OCI-LY1 (cell line): ENCODE results near the gene SPOCK1.

ENCODE experiments used
- H2AFZ ChIP-seq: fragments of 200-600 bp; sonication (generic), shearing (Covaris generic); 2 replicates; pipeline ENCODE4 v1.6.0; 2014; ENCODE audit warnings: antibody characterized with exemption, mild to moderate bottlenecking, low read length
- H3F3A ChIP-seq: fragments of 200-600 bp; sonication (generic), shearing (Covaris generic); 2 replicates; pipeline ENCODE4 v1.6.0; 2014; ENCODE audit warnings: mild to moderate bottlenecking, antibody characterized with exemption, low read length, moderate library complexity; ENCODE audit not compliant: insufficient read depth
- H3K27ac ChIP-seq: fragments of 200-600 bp; sonication (generic); 2 replicates; pipeline ENCODE4 v1.5.1; 2014; ENCODE audit warnings: low read length, mixed run types, mild to moderate bottlenecking, low read depth; ENCODE audit not compliant: poor library complexity, severe bottlenecking
- H3K27me3 ChIP-seq: fragments of 200-600 bp; sonication (generic); 2 replicates; pipeline ENCODE4 v1.6.0; 2014; ENCODE audit warnings: antibody characterized with exemption, mild to moderate bottlenecking, low read length, moderate library complexity; ENCODE audit not compliant: insufficient read depth
- H3K36me3 ChIP-seq: fragments of 200-600 bp; sonication (generic); 2 replicates; pipeline ENCODE4 v1.6.1; 2014; ENCODE audit warnings: mild to moderate bottlenecking, antibody characterized with exemption, low read length, moderate library complexity, mixed read lengths; ENCODE audit not compliant: insufficient read depth
- H3K4me1 ChIP-seq: fragments of 200-600 bp; sonication (generic); 2 replicates; pipeline ENCODE4 v1.5.1; 2014; ENCODE audit warnings: mild to moderate bottlenecking, low read length, moderate library complexity; ENCODE audit not compliant: insufficient read depth, severe bottlenecking
- H3K4me2 ChIP-seq: fragments of 200-600 bp; sonication (generic), shearing (Covaris generic); 2 replicates; pipeline ENCODE4 v1.6.1; 2014; ENCODE audit warnings: low read length
- H3K4me3 ChIP-seq: fragments of 200-600 bp; sonication (generic); 2 replicates; pipeline ENCODE4 v1.5.1; 2014; ENCODE audit warnings: low read length, low read depth, mild to moderate bottlenecking, mixed read lengths; ENCODE audit not compliant: poor library complexity, severe bottlenecking
- H3K79me2 ChIP-seq: fragments of 200-600 bp; shearing (Covaris generic); 2 replicates; pipeline ENCODE4 v1.6.1; 2016; ENCODE audit warnings: mixed run types, low read length, mixed read lengths; ENCODE audit not compliant: insufficient read depth
- H3K9ac ChIP-seq: fragments of 200-600 bp; sonication (generic), shearing (Covaris generic); 2 replicates; pipeline ENCODE4 v1.6.1; 2014; ENCODE audit warnings: mild to moderate bottlenecking, low read length, mixed read lengths
- H3K9me2 ChIP-seq: fragments of 200-600 bp; sonication (generic), shearing (Covaris generic); 2 replicates; pipeline ENCODE4 v1.6.1; 2014; ENCODE audit warnings: low read depth, mild to moderate bottlenecking, low read length, mixed read lengths
- H3K9me3 ChIP-seq: fragments of 200-600 bp; shearing (Covaris generic); 2 replicates; pipeline ENCODE4 v1.6.1; 2014; ENCODE audit warnings: low read length, mixed read lengths
- H4K20me1 ChIP-seq: fragments of 200-600 bp; sonication (generic), shearing (Covaris generic); 2 replicates; pipeline ENCODE4 v1.6.0; 2016; ENCODE audit warnings: mild to moderate bottlenecking, low read length; ENCODE audit not compliant: insufficient read depth
- CTCF ChIP-seq: fragments of 200-600 bp; sonication (generic), shearing (Covaris generic); IDR thresholded peaks from 2 replicates; pipeline ENCODE4 v1.5.1; 2017; ENCODE audit warnings: mild to moderate bottlenecking, antibody characterized with exemption, low read length, moderate library complexity, mixed read lengths
- EZH2 ChIP-seq: fragments of 200-600 bp; sonication (generic), shearing (Covaris generic); IDR thresholded peaks from 2 replicates; pipeline ENCODE4 v1.8.0; 2017; ENCODE audit warnings: borderline replicate concordance, mixed run types, mild to moderate bottlenecking, antibody characterized with exemption, low read length, moderate library complexity, mixed read lengths

The SPOCK1 gene

DNA sequence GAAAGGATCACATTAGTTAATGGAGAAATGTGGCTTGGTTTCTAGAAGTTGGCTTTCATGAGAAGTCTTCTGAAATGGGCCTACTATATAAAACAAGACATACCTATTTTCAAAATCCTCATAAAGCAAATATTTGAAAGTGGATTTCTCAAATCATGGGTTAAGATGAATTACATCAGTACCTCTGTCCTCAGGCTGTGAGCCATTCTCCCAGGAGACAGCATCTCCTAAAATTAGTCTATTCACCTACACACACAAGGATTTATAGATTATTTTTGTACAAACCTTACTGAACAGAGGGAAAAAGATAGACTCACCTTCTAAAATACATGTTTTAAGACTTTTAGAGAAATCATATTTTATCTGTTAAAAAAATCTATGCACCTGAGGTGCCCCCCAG, 32.1 kb upstream of the SPOCK1 start:
- no peak for TF ChIP-seq CTCF
- no peak for TF ChIP-seq EZH2
- no peaks in the 10 kb centered on the region for H4K20me1 ChIP-seq
- H3K4me3 ChIP-seq: no peak overlapping the region
- H3K27me3 ChIP-seq: no peaks in the 10 kb centered on the region
- no peak overlapping the region for H2AFZ ChIP-seq
- H3F3A ChIP-seq: no peaks in the 10 kb centered on the region
- no peak overlapping the region for H3K4me2 ChIP-seq
- H3K9me3 ChIP-seq: no peaks in the 10 kb centered on the region
- no peaks in the 10 kb centered on the region for H3K9me2 ChIP-seq
- H3K79me2 ChIP-seq: no peaks in the 10 kb centered on the region
- H3K9ac ChIP-seq: no peak overlapping the region
- no peaks in the 10 kb centered on the region for H3K36me3 ChIP-seq
- H3K4me1 ChIP-seq: no peaks in the 10 kb centered on the region
- no peak overlapping the region for H3K27ac ChIP-seq

- no peaks in the 10 kb centered on the region for H3K27me3 ChIP-seq
- no peak overlapping the region for H3K4me3 ChIP-seq
- H3K9ac ChIP-seq: no peak overlapping the region
- TF ChIP-seq CTCF: no peak
- H3K36me3 ChIP-seq: no peaks in the 10 kb centered on the region
- no peaks in the 10 kb centered on the region for H3K9me2 ChIP-seq
- no peaks in the 10 kb centered on the region for H3K79me2 ChIP-seq
- H3K4me1 ChIP-seq: no peaks in the 10 kb centered on the region
- H3F3A ChIP-seq: no peaks in the 10 kb centered on the region
- H4K20me1 ChIP-seq: no peaks in the 10 kb centered on the region
- H2AFZ ChIP-seq: no peak overlapping the region
- H3K9me3 ChIP-seq: no peaks in the 10 kb centered on the region
- no peak overlapping the region for H3K4me2 ChIP-seq
- no peak overlapping the region for H3K27ac ChIP-seq
Measured at GRCh38 chr5:137521246-137521645, 22.1 kb upstream of the SPOCK1 start.

DNA sequence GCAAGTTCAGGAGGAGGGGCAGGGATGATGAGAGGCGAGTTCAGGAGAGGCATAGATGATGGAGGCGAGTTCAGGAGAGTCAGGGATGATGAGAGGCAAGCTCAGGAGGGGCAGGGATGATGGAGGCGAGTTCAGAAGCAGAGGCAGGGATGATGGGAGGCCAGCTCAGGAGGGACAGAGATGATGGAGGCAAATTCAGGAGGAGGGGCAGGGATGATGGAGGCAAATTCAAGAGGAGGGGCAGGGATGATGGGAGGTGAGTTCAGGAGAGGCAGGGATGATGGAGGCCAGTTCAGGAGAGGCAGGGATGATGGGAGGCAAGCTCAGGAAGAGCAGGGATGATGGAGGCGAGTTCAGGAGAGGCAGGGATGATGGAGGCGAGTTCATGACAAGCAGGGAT, 17.8 kb upstream of the SPOCK1 start:
- H3F3A ChIP-seq: no peaks in the 10 kb centered on the region
- H3K9me3 ChIP-seq: no peaks in the 10 kb centered on the region
- H3K4me2 ChIP-seq: no peak overlapping the region
- H3K36me3 ChIP-seq: no peaks in the 10 kb centered on the region
- no peaks in the 10 kb centered on the region for H3K79me2 ChIP-seq
- H3K9ac ChIP-seq: no peak overlapping the region
- no peaks in the 10 kb centered on the region for H3K4me1 ChIP-seq
- no peak overlapping the region for H3K4me3 ChIP-seq
- H3K9me2 ChIP-seq: no peaks in the 10 kb centered on the region
- H3K27me3 ChIP-seq: no peaks in the 10 kb centered on the region
- TF ChIP-seq CTCF (no peak), EZH2 (no peak)
- no peak overlapping the region for H2AFZ ChIP-seq
- H4K20me1 ChIP-seq: no peaks in the 10 kb centered on the region
- H3K27ac ChIP-seq: no peak overlapping the region
